ENCODE results near the gene CREG2.

The CREG2 gene

GRCh38 chr2:101429453-101429852 lies 42.1 kb upstream of the CREG2 start:
- H3K4me3 ChIP-seq (ENCODE audit: low read depth, low read length) = no peak overlapping the region
- TF ChIP-seq, protein P1, sequence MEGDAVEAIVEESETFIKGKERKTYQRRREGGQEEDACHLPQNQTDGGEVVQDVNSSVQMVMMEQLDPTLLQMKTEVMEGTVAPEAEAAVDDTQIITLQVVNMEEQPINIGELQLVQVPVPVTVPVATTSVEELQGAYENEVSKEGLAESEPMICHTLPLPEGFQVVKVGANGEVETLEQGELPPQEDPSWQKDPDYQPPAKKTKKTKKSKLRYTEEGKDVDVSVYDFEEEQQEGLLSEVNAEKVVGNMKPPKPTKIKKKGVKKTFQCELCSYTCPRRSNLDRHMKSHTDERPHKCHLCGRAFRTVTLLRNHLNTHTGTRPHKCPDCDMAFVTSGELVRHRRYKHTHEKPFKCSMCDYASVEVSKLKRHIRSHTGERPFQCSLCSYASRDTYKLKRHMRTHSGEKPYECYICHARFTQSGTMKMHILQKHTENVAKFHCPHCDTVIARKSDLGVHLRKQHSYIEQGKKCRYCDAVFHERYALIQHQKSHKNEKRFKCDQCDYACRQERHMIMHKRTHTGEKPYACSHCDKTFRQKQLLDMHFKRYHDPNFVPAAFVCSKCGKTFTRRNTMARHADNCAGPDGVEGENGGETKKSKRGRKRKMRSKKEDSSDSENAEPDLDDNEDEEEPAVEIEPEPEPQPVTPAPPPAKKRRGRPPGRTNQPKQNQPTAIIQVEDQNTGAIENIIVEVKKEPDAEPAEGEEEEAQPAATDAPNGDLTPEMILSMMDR (IDR thresholded peaks at IDR 0.05; ENCODE audit: insufficient read depth, low read depth, low read length, missing control alignments) = no peak
- no peak for DNase-seq (ENCODE audit: low read depth)

DNA sequence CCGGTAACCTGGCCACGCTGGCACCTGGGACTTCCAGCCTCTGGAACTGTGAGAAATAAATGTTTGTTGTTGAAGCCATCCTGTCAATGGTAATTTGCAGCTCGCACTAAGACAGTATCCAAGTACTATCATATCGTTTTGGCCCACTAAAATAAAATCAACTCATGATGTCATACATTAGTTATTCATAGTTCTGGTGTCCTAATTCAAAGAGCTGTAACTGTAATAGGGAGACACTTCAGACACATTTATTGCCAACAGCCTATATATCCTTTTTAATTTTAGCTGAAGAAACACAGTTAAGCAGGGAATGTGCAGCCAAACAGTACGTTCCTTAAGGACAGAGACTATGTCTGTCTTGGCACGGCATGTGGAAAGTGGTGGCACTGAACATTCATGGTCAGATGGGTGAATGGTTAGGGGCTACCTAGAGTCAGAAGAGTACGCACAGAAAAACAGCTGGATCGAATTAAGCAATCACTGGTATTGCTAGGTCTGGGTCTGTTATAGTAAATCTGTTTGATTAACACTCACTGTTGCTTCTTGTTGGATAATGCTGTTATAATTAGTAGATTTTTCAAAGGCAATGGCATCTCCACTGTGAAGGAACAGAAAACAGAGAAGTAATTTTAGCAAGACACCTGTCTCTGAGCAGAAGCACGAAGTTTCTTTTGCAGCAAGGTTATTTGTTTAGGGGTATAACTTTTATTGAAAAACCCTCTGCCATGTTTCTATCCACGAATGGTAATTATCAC lies 41.3 kb upstream of the CREG2 start:
- H3K4me3 ChIP-seq (ENCODE audit: low read depth, low read length) = no peak overlapping the region
- TF ChIP-seq, protein P1 (IDR thresholded peaks at IDR 0.05; ENCODE audit: insufficient read depth, low read depth, low read length, missing control alignments) = no peak
- no peak for DNase-seq (ENCODE audit: low read depth)

DNA sequence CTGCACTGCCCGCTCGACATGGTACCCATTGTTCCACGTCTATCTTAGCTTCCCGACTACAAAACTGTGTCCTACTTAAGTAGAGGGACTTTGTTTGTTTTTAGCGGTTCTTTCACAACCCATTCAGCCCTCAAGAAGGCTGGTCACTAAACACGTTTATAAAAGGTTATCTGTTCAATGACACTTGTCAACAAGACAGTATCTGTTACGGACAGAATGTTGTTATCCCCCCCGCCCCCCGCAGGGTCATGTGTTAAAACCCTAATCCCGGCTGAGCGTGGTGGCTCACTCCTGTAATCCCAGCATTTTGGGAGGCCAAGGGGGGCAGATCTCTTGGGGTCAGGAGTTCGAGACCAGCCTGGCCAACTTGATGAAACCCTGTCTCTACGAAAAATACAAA lies 40.4 kb upstream of the CREG2 start:
- no peak overlapping the region for H3K4me3 ChIP-seq (ENCODE audit: low read depth, low read length)
- DNase-seq (ENCODE audit: low read depth) = no peak
- TF ChIP-seq, protein P1 (IDR thresholded peaks at IDR 0.05; ENCODE audit: insufficient read depth, low read depth, low read length, missing control alignments) = no peak

DNA sequence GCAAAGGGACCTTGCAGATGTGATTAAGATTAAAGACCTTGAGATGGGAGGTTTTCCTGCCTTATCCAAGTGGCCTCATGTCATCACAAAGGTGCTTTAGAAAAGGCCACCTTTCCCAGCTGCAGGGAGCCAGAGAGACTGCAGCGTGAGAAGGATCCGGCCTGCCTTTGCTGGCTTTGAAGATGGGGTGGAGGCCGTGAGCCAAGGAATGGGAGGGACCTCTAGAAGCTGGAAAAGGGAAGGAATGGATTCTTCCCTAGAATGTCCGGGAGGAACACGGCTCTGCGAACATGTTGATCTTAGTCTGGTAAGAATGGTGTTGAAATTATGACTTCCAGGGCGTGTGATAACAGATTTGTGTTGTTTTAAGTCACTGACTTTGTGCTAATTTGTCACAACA lies 39.9 kb upstream of the CREG2 start:
- DNase-seq (ENCODE audit: low read depth) = no peak
- no peak overlapping the region for H3K4me3 ChIP-seq (ENCODE audit: low read depth, low read length)
- TF ChIP-seq, protein P1 (IDR thresholded peaks at IDR 0.05; ENCODE audit: insufficient read depth, low read depth, low read length, missing control alignments) = no peak

DNA sequence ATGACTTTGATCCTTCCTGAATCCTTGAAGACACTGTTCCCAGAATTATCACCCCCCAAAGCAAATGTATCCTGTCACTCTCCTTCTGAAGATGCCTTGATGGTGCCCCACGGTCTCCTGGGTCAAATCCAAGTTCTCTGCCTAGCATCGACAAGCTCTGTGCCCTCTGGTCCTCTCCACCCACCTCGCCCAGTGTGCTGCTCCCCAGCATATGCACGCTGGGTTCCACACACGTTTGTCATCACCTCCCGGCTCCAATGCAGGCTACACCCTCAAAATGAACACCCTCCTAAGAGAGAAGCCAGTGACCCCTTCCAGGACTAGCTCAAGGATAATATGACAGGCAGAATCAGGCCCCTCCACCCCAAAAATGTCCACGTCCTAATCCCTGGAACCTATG lies 39.5 kb upstream of the CREG2 start:
- H3K4me3 ChIP-seq (ENCODE audit: low read depth, low read length) = no peak overlapping the region
- TF ChIP-seq, protein P1 (IDR thresholded peaks at IDR 0.05; ENCODE audit: insufficient read depth, low read depth, low read length, missing control alignments) = no peak
- no peak for DNase-seq (ENCODE audit: low read depth)

DNA sequence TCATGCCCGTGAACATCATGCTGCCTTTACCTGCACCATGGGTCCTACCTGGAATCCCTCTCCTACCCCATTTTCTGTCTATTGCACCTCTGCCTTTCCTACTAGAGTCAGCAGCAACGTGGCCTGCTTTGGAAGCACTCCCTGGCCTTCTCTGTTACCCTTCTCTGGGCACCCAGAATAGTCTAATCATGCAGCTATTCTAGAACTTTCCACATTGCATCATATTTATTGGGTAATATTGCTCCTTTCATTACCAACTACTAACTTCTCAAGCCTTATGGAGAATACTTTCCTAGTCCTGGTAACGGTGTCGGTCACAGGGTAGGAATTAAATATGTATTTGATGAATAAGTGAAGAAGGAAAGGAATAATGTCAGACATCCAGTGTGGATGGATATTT lies 33.3 kb upstream of the CREG2 start:
- no peak for DNase-seq (ENCODE audit: low read depth)
- H3K4me3 ChIP-seq (ENCODE audit: low read depth, low read length) = no peak overlapping the region
- TF ChIP-seq, protein P1 (IDR thresholded peaks at IDR 0.05; ENCODE audit: insufficient read depth, low read depth, low read length, missing control alignments) = no peak

Measured in GM12865 (cell line).